Adrenal gland (tissue), 5 donors: ENCODE results near the gene HIPK2.

Experiments
- POLR2A ChIP-seq, 2 donors: fragments of 450-650 bp; IDR thresholded peaks; one replicate each; pipeline ENCODE4 v1.6.1; 2017; ENCODE audit warnings: antibody characterized with exemption in 2 of 2, mild to moderate bottlenecking in 2 of 2, moderate library complexity in 1 of 2
- TF ChIP-seq, protein P1 (sequence below), 6 experiments: fragments of 450-650 bp in 4 of 6; fragments of 200-600 bp in 2 of 6; sonication (generic) in 1 of 6; IDR thresholded peaks; 1 replicate in 5 of 6; 2 replicates in 1 of 6; pipeline versions ENCODE4 v1.5.1 to v1.8.0; 2016 to 2021; ENCODE audit warnings: antibody characterized with exemption in 6 of 6, mild to moderate bottlenecking in 2 of 6, moderate library complexity in 1 of 6
- donor health status: DM: no; HTN: no; CAD: no.

GRCh38 chr7:139698278-139698677 is 79.5 kb downstream of the HIPK2 start:
- TF ChIP-seq, protein P1, sequence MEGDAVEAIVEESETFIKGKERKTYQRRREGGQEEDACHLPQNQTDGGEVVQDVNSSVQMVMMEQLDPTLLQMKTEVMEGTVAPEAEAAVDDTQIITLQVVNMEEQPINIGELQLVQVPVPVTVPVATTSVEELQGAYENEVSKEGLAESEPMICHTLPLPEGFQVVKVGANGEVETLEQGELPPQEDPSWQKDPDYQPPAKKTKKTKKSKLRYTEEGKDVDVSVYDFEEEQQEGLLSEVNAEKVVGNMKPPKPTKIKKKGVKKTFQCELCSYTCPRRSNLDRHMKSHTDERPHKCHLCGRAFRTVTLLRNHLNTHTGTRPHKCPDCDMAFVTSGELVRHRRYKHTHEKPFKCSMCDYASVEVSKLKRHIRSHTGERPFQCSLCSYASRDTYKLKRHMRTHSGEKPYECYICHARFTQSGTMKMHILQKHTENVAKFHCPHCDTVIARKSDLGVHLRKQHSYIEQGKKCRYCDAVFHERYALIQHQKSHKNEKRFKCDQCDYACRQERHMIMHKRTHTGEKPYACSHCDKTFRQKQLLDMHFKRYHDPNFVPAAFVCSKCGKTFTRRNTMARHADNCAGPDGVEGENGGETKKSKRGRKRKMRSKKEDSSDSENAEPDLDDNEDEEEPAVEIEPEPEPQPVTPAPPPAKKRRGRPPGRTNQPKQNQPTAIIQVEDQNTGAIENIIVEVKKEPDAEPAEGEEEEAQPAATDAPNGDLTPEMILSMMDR (IDR thresholded peaks at IDR 0.05), result no peak
- TF ChIP-seq POLR2A (IDR thresholded peaks at IDR 0.05), result no peak
